Hepatic stellate cell (primary cell): ENCODE data around the gene ARRDC1.

ENCODE experiments used
- DNase-seq: peaks from one replicate; pipeline ENCODE4 v3.0.0; 2011; ENCODE audit warnings: low spot score

Gene ARRDC1

GRCh38 chr9:137639303-137640051 lies 34.0 kb downstream of the ARRDC1 start:
- DNase-seq: no peak

- no peak for DNase-seq
These were observed 35.4 kb downstream of the ARRDC1 start for GRCh38 chr9:137640862-137641261.

- DNase-seq: no peak
These were observed 36.7 kb downstream of the ARRDC1 start for GRCh38 chr9:137642118-137642601.

GRCh38 chr9:137642892-137643291 lies 37.4 kb downstream of the ARRDC1 start:
- no peak for DNase-seq

- DNase-seq: no peak
These were observed 38.4 kb downstream of the ARRDC1 start for GRCh38 chr9:137643921-137644320.

- DNase-seq: no peak
These were observed 39.7 kb downstream of the ARRDC1 start for GRCh38 chr9:137645211-137645610.

- DNase-seq: no peak
These were observed 40.9 kb downstream of the ARRDC1 start for GRCh38 chr9:137646341-137646740.

- DNase-seq: no peak
These were observed 41.7 kb downstream of the ARRDC1 start for GRCh38 chr9:137647096-137647714.

GRCh38 chr9:137648396-137648795 lies 42.9 kb downstream of the ARRDC1 start:
- no peak for DNase-seq

- no peak for DNase-seq
These were observed 44.1 kb downstream of the ARRDC1 start for GRCh38 chr9:137649553-137649952.

GRCh38 chr9:137650259-137650658 lies 44.8 kb downstream of the ARRDC1 start:
- DNase-seq: no peak

- DNase-seq: no peak
These were observed 45.3 kb downstream of the ARRDC1 start for GRCh38 chr9:137650779-137651178.

GRCh38 chr9:137656416-137656815 lies 50.9 kb downstream of the ARRDC1 start:
- no peak for DNase-seq

- no peak for DNase-seq
These were observed 52.1 kb downstream of the ARRDC1 start for GRCh38 chr9:137657606-137658005.

GRCh38 chr9:137658781-137659180 lies 53.3 kb downstream of the ARRDC1 start:
- DNase-seq: no peak

- DNase-seq: no peak
These were observed 54.7 kb downstream of the ARRDC1 start for GRCh38 chr9:137660144-137660543.

- DNase-seq: no peak
These were observed 58.1 kb downstream of the ARRDC1 start for GRCh38 chr9:137663584-137663983.

GRCh38 chr9:137664676-137665075 lies 59.2 kb downstream of the ARRDC1 start:
- no peak for DNase-seq
